Measurements from ENCODE around the gene PRSS8.

DNA sequence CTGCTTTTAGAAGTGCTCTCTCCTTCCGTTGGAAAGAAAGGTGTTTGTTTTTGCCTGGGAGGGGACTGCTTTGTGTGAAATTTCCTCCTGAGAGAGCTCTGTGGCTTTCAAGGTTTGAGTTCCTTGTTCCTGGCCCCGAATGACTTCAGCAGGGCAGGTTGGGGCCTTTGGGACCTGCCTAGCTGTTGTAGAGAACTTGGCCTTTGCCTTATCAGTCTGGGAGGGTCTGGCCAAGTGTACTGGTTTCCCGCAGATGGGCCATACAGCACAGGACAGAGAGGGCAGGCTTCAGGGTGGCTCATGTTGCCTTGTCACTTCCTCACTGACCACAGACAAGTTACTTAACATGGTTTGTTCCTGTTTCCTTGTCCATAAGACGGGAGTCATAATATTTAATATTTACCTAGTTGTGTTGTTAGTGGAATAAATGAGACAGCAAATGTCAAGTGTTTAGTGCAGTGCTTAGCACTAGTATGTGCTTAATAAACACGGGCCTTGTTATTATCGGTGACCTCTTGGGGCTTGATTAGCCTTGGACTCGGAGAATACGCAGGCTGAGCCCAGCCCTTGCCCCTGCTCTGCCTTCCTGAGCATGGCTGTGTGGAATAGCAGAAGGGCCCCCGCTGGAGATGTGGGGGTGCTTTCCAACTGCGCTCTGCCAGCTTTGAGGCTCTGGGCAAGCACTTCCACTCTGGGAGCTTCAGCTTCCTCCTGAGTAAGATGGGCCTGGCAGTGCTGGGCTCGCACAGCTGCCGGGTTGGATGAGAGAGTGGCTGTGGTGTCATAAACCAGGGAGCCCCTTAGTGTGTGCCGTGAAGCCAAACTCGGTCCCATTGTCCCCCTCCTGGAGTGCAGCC, 6.6 kb downstream of the PRSS8 start:
- no peak for TF ChIP-seq CTCF (IDR thresholded peaks at IDR 0.05)
- no peak for TF ChIP-seq POLR2A (IDR thresholded peaks at IDR 0.05)
